ENCODE measurements around the gene HDAC4.
A peak's percentile ranks its signal among the peaks of the same experiment; 100 is the strongest.

The HDAC4 gene

GRCh38 chr2:239111401-239112100 lies 289.3 kb downstream of the HDAC4 start:
- no peak for DNase-seq

GRCh38 chr2:239110595-239111048 lies 290.2 kb downstream of the HDAC4 start:
- no peak for DNase-seq

- no peak for DNase-seq
These were observed 290.8 kb downstream of the HDAC4 start for GRCh38 chr2:239109928-239110545.

- no peak for DNase-seq
These were observed 291.5 kb downstream of the HDAC4 start for GRCh38 chr2:239109041-239109927.

- DNase-seq: no peak
These were observed 292.4 kb downstream of the HDAC4 start for GRCh38 chr2:239108459-239108858.

GRCh38 chr2:239107936-239108335 lies 292.9 kb downstream of the HDAC4 start:
- DNase-seq: no peak

GRCh38 chr2:239106966-239107365 lies 293.9 kb downstream of the HDAC4 start:
- DNase-seq: no peak

GRCh38 chr2:239106314-239106908 lies 294.4 kb downstream of the HDAC4 start:
- peak; percentile 56 for DNase-seq

GRCh38 chr2:239105234-239105633 lies 295.6 kb downstream of the HDAC4 start:
- no peak for DNase-seq

GRCh38 chr2:239104800-239105199 lies 296.0 kb downstream of the HDAC4 start:
- DNase-seq: no peak

- DNase-seq: no peak
These were observed 297.4 kb downstream of the HDAC4 start for GRCh38 chr2:239103125-239104098.

GRCh38 chr2:239102266-239102665 lies 298.6 kb downstream of the HDAC4 start:
- DNase-seq: no peak

GRCh38 chr2:239101807-239102206 lies 299.0 kb downstream of the HDAC4 start:
- DNase-seq: no peak

GRCh38 chr2:239101071-239101470 lies 299.7 kb downstream of the HDAC4 start:
- DNase-seq: no peak

GRCh38 chr2:239099474-239099873 lies 301.3 kb downstream of the HDAC4 start:
- no peak for DNase-seq

GRCh38 chr2:239098288-239098970 lies 302.4 kb downstream of the HDAC4 start:
- DNase-seq: no peak

GRCh38 chr2:239097428-239097696 lies 303.5 kb downstream of the HDAC4 start:
- DNase-seq: no peak

- DNase-seq: no peak
These were observed 304.0 kb downstream of the HDAC4 start for GRCh38 chr2:239096676-239097427.

GRCh38 chr2:239095460-239096081 lies 305.2 kb downstream of the HDAC4 start:
- DNase-seq: no peak

GRCh38 chr2:239094867-239095266 lies 306.0 kb downstream of the HDAC4 start:
- DNase-seq: no peak
